Endothelial cell of umbilical vein (primary cell): ENCODE data around the gene FOXC1. TPM values are rescaled to one million over a fixed set of nuclear protein-coding genes. Genes with fewer than 3 reads are reported as not detected.

ENCODE experiments used
- BruUV-seq: library from RNA; stranded (reverse); fragments of 400-500 nt; replicated peaks from 2 replicates; lab custom pipeline; 2021; lab: Mats Ljungman, UMichigan
- CTCF ChIA-PET: fragments of 300-600, 350-600 bp; sonication (Branson Sonifier 250); formaldehyde crosslinking; loops from one replicate; lab custom pipeline; 2021; ENCODE audit warnings: antibody characterized with exemption, inconsistent platforms; lab: Charles Lee
- POLR2A ChIA-PET: fragments of 300-600, 350-600 bp; sonication (Branson Sonifier 250); formaldehyde crosslinking; loops from one replicate; lab custom pipeline; 2021; ENCODE audit warnings: antibody characterized with exemption, inconsistent platforms; lab: Charles Lee
- DNase-seq: peaks from one replicate; pipeline ENCODE4 v3.0.0-alpha.2; 2011; ENCODE audit warnings: low read depth, low spot score
- FAIRE-seq: peaks from 2 replicates; lab custom pipeline; 2011; peaks lifted over from hg19 to GRCh38; lab: Jason Lieb, UNC
- H2AFZ ChIP-seq: 2 replicates; pipeline ENCODE4 v1.6.0; 2012; ENCODE audit warnings: low read depth, low read length, control low read depth, inconsistent platforms
- H3K27ac ChIP-seq: 2 replicates; pipeline ENCODE4 v1.5.1; 2011; ENCODE audit warnings: low read depth, mild to moderate bottlenecking, control low read depth, low read length, moderate library complexity; ENCODE audit not compliant: insufficient read depth
- H3K27me3 ChIP-seq, 2 experiments: 2 replicates each; pipeline versions ENCODE4 v1.6.0 to v1.6.1; 2011; ENCODE audit warnings: low read length in 2 of 2, mixed read lengths in 1 of 2; ENCODE audit not compliant: control insufficient read depth in 2 of 2, insufficient read depth in 2 of 2
- H3K36me3 ChIP-seq, 2 experiments: 2 replicates in 1 of 2; 3 replicates in 1 of 2; pipeline ENCODE4 v1.5.1; 2011; ENCODE audit warnings: low read length in 2 of 2, mild to moderate bottlenecking in 1 of 2, moderate library complexity in 1 of 2; ENCODE audit not compliant: control insufficient read depth in 2 of 2, insufficient read depth in 2 of 2; ENCODE audit errors: extremely low read depth in 1 of 2
- H3K4me1 ChIP-seq: 3 replicates; pipeline ENCODE4 v1.5.1; 2011; ENCODE audit warnings: mild to moderate bottlenecking, low read length; ENCODE audit not compliant: control insufficient read depth, insufficient read depth; ENCODE audit errors: extremely low read depth
- H3K4me2 ChIP-seq: 2 replicates; pipeline ENCODE4 v1.6.1; 2011; ENCODE audit warnings: low read length, control low read depth, mixed read lengths; ENCODE audit not compliant: insufficient read depth
- H3K4me3 ChIP-seq, 3 experiments: fragments of 200-600 bp in 1 of 3; sonication (generic), shearing (Covaris generic) in 1 of 3; replicated peaks in 1 of 3; 2 replicates each; pipeline ENCODE4 v1.5.1; 2011 to 2016; ENCODE audit warnings: control low read depth in 3 of 3, low read length in 3 of 3, mild to moderate bottlenecking in 2 of 3, inconsistent platforms in 1 of 3, low read depth in 1 of 3, moderate library complexity in 1 of 3; ENCODE audit not compliant: insufficient read depth in 1 of 3
- H3K79me2 ChIP-seq: 2 replicates; pipeline ENCODE4 v1.6.0; 2012; ENCODE audit warnings: low read length, inconsistent platforms; ENCODE audit not compliant: control insufficient read depth, insufficient read depth
- H3K9ac ChIP-seq: replicated peaks from 2 replicates; pipeline ENCODE3; 2011; ENCODE audit warnings: low read length, control low read depth; ENCODE audit not compliant: insufficient read depth; ENCODE audit errors: extremely low read depth
- H3K9me1 ChIP-seq: replicated peaks from 3 replicates; pipeline ENCODE4 v1.6.0; 2011; ENCODE audit warnings: mild to moderate bottlenecking, low read length; ENCODE audit not compliant: control insufficient read depth, insufficient read depth; ENCODE audit errors: extremely low read depth
- H3K9me3 ChIP-seq: replicated peaks from 2 replicates; pipeline ENCODE4 v1.5.1; 2012; ENCODE audit warnings: low read length, inconsistent platforms; ENCODE audit not compliant: control insufficient read depth, insufficient read depth
- H4K20me1 ChIP-seq: replicated peaks from 2 replicates; pipeline ENCODE3; 2011; ENCODE audit warnings: mild to moderate bottlenecking, low read length; ENCODE audit not compliant: control insufficient read depth, insufficient read depth; ENCODE audit errors: extremely low read depth
- EZH2 ChIP-seq: IDR thresholded peaks from 2 replicates; pipeline ENCODE4 v1.6.1; 2012; ENCODE audit warnings: borderline replicate concordance, low read depth, mild to moderate bottlenecking, moderate library complexity, low read length, inconsistent platforms; ENCODE audit not compliant: severe bottlenecking
- FOS ChIP-seq: IDR thresholded peaks from 2 replicates; pipeline ENCODE4 v1.6.1; 2011; ENCODE audit warnings: mild to moderate bottlenecking, low read length, moderate library complexity, borderline replicate concordance; ENCODE audit not compliant: insufficient read depth
- dilution Hi-C: fragments of 300-500 bp; cut with MboI; formaldehyde crosslinking; loops from one replicate; pipeline ENCODE4 v1.15.0; 2019; ENCODE audit warnings: low sequenced_read_pairs; ENCODE audit not compliant: extremely low pct_ligation_motif_present
- intact Hi-C: fragments of 100-400 bp; cut with micrococcal nuclease; formaldehyde crosslinking; loops from one replicate; pipeline ENCODE4 v1.10.0; 2022
- polyA plus RNA-seq, 4 experiments: library from polyadenylated mRNA; depleted of rRNA in 3 of 4; stranded (reverse) in 3 of 4; unstranded in 1 of 4; fragments of >200 nt; gene quantifications; 2 replicates each; pipeline versions ENCODE4 v1.2.1 to v1.2.3, GENCODE V29; 2011 to 2012; ENCODE audit warnings: missing spikeins in 1 of 4
- total RNA-seq: library from RNA; stranded (reverse); gene quantifications from 2 replicates; pipeline ENCODE4 v1.2.3, GENCODE V29; 2021
- TF ChIP-seq, protein P1 (sequence below), 2 donors: IDR thresholded peaks; 1 replicate in 1 of 2; 2 replicates in 1 of 2; pipeline ENCODE4 v1.5.1; 2011; ENCODE audit warnings: low read length in 2 of 2, mild to moderate bottlenecking in 2 of 2, moderate library complexity in 2 of 2, control low read depth in 1 of 2, inconsistent platforms in 1 of 2, low read depth in 1 of 2; ENCODE audit not compliant: insufficient read depth in 1 of 2; ENCODE audit errors: extremely low read depth in 1 of 2

Gene FOXC1
- total and polyA plus RNA-seq, 2 donors (not counting 3 experiments of a cell fraction or from before 2014, with no cell fraction given) = 6.4 to 16.4 TPM

DNA sequence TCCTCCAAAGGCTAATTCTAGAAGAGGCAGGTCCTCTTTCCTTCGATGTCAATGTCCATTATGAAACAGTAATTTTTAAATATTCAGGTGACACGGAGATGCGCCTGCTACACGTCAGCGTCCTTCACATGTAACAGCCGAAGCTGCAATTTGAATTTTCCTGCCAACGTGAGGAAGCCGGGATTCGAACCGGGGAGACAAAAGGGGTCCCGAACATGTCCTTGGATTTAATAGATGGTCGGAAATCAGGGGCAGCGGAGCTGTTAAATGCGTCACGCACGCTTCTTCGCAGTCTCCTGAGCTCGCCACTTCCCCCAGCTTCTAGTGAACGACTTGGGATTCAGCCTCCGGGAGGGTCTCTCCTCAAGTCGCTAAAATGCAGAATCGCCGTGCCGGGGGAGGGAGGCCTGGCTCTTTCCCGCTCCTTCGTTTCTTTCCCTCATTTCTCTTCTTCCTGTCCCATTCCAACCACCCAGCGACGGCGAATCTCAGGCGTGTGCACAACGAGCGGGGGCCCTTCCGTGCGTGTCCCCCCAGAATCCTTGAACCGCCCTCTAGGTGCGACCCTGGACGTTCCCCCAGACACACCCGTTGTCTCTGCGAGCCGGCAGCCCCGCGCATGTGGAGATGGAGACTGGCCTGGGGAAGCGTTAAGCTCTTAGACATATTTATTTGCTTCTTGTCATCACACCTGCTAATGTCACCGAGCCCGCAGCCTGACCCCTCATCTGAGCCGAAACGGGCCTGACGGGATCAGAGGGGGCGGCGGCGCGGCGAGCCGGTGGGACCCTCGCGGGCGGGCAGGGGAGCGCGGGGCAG, 1.3 kb upstream of the FOXC1 start:
- intact Hi-C loops = loop anchor here (1.0 to 2.0 kb wide), 3 partner anchors 16 to 503 kb away; no protein-coding TSS in a partner anchor
- FAIRE-seq (no peak), DNase-seq (peak; percentile 15)
- BruUV-seq = no TSS peak
- ChIA-PET CTCF (interaction anchor here (1.0 to 3.5 kb wide), 5 partner anchors 21 to 1026 kb away, joined by 3 to 22 read pairs (median 6); no protein-coding TSS in a partner anchor), POLR2A (no interaction called here)
- Histone ChIP-seq H3K27ac (no peak overlapping the region), H3K79me2 (peaks cover 31% of the 10 kb centered on the region), H3K36me3 (no peaks in the 10 kb centered on the region), H3K4me2 (peak overlapping the region; percentile 65), H3K9me1 (no peaks in the 10 kb centered on the region), H3K9me3 (no peaks in the 10 kb centered on the region), H3K4me3 (no peak overlapping the region), H3K4me1 (peaks cover 3% of the 10 kb centered on the region), H2AFZ (peak overlapping the region; percentile 68), H3K27me3 (peaks cover 10 to 13% of the 10 kb centered on the region in 2 experiments), H3K9ac (peak overlapping the region; percentile 68), H4K20me1 (peaks cover 4% of the 10 kb centered on the region)
- dilution Hi-C loops = loop anchor here (10.0 to 25.0 kb wide), 2 partner anchors 504 to 1036 kb away; no protein-coding TSS in a partner anchor
- TF ChIP-seq EZH2 (peak; percentile 79), FOS (no peak)
- TF ChIP-seq, protein P1, sequence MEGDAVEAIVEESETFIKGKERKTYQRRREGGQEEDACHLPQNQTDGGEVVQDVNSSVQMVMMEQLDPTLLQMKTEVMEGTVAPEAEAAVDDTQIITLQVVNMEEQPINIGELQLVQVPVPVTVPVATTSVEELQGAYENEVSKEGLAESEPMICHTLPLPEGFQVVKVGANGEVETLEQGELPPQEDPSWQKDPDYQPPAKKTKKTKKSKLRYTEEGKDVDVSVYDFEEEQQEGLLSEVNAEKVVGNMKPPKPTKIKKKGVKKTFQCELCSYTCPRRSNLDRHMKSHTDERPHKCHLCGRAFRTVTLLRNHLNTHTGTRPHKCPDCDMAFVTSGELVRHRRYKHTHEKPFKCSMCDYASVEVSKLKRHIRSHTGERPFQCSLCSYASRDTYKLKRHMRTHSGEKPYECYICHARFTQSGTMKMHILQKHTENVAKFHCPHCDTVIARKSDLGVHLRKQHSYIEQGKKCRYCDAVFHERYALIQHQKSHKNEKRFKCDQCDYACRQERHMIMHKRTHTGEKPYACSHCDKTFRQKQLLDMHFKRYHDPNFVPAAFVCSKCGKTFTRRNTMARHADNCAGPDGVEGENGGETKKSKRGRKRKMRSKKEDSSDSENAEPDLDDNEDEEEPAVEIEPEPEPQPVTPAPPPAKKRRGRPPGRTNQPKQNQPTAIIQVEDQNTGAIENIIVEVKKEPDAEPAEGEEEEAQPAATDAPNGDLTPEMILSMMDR (IDR thresholded peaks at IDR 0.05; ENCODE audit: extremely low read depth in 1 of 2, insufficient read depth in 1 of 2, low read depth in 1 of 2, low read length in 2 of 2) = no peak
